Measurements from ENCODE around the gene POU4F3. TPM values are rescaled to one million over a fixed set of nuclear protein-coding genes. Genes with fewer than 3 reads are reported as not detected.

Gene POU4F3
- total RNA-seq, 2 experiments from 2014 or later = 0.08 TPM; not detected in 1

Other genes starting within 250 kb of the POU4F3 start
- gene PLAC8L1, start 233.3 kb upstream of the POU4F3 start, total RNA-seq = under 1 TPM in 1 of 2 experiments, not detected in 1; 0.36 TPM
- gene LARS1, start 156.2 kb upstream of the POU4F3 start, total RNA-seq = 100 to 1,000 TPM; 171 to 175 TPM
- 10 to 100 TPM; 29.0 to 29.8 TPM for gene RBM27, start 135.2 kb upstream of the POU4F3 start, total RNA-seq
- 100 to 1,000 TPM; 125 to 131 TPM for gene TCERG1, start 108.5 kb downstream of the POU4F3 start, total RNA-seq
- gene GPR151, start 177.4 kb downstream of the POU4F3 start, total RNA-seq = not detected

All from activated naive CD8-positive, alpha-beta T cell treated with anti-CD3 and anti-CD28 coated beads for 36 hours (primary cell).